Islet precursor cell (in vitro differentiated cells): Measurements from ENCODE around the gene GOLT1A.

Experiments
- DNase-seq: peaks from one replicate; pipeline ENCODE4 v3.0.0-alpha.2; 2018

Gene GOLT1A

GRCh38 chr1:204216880-204217647 lies 3.3 kb upstream of the GOLT1A start:
- no peak for DNase-seq

DNA sequence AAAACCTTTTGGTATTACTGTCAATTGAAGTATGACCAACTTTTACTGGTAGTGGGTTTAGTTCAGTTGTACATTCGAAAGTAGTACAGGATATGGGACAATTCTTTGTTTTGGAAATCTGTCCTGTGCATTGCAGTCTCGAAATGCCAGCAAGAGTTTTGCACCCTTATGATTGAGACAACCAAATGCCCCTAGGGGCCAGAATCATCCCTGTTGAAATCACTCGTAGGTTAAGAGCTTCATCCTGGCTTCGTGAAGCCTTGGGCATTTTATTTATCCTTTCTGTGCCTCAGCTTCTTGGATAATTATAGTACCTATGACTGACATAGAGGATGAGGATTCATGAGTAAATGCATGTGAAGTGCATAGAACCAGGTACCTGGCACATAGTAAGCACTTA lies 2.4 kb upstream of the GOLT1A start:
- no peak for DNase-seq

DNA sequence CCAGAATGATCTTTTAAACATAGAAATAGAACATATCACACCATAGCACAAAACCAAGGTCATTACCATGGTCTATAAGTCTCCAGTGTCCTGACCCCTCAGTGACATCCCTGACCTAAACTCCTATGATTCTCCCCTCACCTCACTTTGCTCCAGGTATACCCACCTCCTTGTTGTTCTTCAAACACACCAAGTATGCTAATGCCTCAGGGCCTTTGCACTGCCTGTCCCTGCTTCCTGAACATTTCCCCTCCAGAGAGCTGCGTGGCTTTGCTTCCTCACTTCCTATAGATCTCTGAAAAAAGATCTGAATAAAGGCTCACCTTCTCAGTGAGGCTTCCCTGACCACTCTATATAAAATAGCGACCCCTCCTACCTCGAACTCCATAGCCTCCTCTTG lies 1.1 kb downstream of the GOLT1A start:
- no peak for DNase-seq

GRCh38 chr1:204211046-204211445 lies 2.7 kb downstream of the GOLT1A start:
- no peak for DNase-seq

DNA sequence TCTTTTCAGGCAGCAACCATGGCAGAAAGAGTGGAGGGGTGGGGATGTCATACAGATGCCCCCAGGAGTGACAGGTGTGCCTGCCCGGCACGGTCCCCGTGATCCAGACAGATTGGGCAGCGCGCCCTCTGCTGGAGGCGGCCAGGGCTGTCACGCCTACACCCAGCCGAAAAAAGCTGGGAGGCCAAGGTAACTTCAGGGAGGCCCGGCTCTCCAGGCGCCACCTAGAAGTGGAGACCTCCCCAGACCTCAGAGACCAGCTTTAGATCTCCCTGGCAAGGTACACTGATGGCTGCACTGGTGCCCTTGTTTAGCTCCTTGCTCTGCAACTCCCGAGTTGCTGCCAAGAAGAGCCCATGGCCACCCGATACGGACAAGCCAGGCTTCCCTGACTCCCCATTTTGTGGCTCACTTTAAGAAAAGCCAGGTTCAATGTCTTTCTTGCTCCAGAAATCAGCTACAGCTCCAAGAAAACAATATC lies 6.6 kb downstream of the GOLT1A start:
- DNase-seq = peak; percentile 89

DNA sequence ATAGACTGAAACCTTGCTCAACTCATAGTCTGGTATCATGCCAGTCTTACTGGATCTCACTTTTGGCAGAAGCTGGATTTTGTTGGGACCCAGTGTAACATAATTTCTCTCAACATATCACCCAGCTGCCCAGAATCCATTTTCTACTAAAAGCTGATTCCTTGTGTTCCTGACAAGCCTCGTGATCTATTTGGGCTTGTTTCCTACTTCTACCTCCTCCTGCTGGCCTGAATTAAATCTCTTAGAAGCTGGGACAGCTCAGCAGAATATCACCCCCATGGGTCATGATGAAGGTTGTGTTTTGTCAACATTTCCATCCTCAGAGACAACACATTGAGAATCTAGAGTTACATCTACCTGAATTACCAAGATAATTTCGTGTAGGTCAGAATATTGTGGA lies 7.7 kb downstream of the GOLT1A start:
- DNase-seq = no peak

GRCh38 chr1:204205486-204205885 lies 8.3 kb downstream of the GOLT1A start:
- no peak for DNase-seq

DNA sequence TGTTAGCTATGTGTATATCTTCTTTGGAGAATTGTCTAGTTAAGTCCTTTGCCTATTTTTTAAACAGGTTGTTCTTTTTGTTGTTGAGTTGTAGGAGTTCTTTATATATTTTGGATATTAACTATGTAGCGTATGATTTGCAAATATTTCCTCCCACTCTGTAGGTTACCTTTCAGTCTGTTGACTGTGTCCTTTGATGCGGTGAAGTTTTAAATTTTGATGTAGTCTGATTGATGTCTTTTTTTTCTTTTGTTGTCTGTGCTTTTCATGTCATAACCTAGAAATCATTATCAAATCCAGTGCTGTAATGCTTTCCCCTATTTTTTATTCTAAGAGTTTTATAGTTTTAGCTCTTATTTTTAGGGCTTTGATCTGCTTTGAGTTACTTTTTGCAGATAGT lies 8.8 kb downstream of the GOLT1A start:
- DNase-seq = no peak

- DNase-seq = peak; percentile 75
Measured at GRCh38 chr1:204203206-204203767, 10.5 kb downstream of the GOLT1A start.

GRCh38 chr1:204202481-204202880 lies 11.3 kb downstream of the GOLT1A start:
- peak; percentile 36 for DNase-seq

DNA sequence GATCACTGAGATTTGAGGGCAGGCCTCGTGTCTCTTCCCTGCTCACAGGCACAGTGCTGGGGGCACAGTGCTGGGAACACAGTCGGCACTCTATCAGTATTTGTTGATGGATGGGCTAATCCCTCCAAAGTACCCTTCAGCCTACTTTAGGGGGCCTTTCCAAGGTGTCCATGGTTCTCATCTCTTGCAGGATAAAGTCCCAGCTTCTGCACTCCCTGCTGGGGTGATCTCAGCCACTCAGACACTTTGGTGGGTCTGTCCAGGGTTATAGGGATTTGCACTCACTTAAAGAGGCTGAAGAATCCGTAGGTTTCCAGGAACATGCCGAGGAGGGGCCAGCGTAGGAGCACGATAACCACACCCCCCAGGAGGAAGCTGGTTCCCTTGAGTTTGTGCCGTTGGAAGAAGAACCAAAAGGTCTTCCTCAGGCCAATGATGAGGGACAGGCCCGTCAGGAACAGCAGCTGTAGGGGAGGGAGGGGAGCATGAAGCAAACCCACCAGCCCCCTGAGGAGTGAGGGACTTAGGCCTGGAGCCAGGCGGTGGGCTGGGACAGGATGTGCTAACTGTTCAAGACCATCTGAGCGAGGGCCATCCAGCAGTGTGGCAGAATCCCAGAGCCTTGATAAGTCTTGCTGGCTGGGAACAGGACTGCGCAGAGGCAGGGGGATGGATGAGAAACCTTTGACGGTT lies 12.3 kb downstream of the GOLT1A start:
- DNase-seq = peak; percentile 47

DNA sequence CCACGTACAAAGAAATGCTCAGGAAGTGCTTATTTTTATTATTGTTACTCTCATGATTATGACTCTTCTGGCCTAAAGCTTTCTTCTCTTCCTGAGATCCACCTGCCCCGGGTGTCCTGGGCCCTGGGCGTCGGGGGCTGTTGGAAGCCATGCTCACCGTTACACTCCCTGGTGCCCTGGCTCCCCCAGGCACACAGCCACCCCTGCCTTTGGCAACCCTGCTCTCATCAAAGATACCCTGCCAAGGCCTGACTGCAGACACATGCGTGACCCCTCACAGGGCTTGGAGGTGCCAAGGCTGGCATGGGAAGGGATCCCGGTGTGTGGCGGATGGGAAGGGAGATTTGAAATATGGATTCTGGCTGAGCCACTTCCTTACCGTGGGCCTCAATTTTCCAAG lies 14.2 kb downstream of the GOLT1A start:
- peak; percentile 44 for DNase-seq

GRCh38 chr1:204198348-204199340 lies 15.1 kb downstream of the GOLT1A start:
- DNase-seq = peak; percentile 98

- no peak for DNase-seq
Measured at GRCh38 chr1:204197068-204197467, 16.7 kb downstream of the GOLT1A start.

DNA sequence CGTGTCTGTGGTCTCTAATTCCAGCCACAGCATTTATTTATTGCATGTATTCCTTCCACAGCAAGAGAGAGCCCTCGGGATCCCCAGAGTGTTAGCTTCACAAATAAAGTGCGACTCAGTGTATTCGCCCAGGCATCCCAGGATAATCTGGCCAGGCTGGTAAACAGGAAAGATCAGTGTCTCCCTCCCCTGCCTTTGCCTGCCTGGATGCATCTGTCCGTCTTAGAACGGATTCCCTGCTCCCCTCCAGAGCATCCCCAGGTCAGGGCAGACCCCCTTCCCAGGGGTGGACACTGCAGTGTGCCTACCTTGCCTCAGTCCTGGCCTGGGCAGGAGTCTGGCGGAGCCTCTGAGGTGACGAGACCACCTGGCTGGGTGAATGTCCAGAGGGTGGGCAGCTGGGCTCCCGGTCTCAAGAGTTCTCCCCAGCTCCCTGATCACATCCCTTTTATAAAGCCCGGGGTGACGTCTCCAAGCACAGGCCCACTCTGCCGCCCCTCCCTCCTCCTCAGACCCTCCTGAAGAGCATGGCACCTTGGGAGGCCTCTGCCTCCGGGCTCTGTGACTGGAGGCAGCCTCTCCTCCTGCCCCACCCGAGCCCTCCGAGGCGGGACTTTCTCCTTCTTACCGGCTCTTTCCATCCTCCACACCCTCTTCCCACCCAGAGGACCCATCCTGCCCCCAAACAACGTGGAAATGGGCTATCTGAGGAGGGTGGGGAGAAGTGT lies 17.6 kb downstream of the GOLT1A start, which contains the start of gene KISS1:
KISS1 (minus strand) TSS at position 424 of the 728 bp plus-strand sequence. CDS start 3,615 bp downstream, outside the sequence.
- DNase-seq = peak; percentile 64

- peak; percentile 46 for DNase-seq
Measured at GRCh38 chr1:204194771-204195170, 19.0 kb downstream of the GOLT1A start.

DNA sequence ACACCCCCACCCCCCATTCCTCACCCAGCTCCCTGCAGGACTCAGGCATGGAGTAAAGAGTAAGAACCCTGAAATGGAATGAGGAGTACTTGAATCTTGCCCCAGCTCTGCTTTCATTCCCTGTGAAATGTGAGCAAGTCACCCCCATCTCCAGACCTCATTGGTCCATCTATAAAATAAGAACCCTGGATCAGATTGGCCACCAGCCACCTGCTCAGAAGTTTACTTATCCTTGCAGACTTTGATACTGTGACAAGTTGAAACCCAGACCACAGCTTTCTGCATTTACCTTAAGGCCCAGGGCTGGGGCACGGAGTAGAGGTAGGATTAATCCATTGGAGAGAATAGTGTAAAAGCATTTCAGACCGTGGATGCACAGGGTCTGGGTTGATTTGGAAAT lies 19.7 kb downstream of the GOLT1A start:
- peak; percentile 43 for DNase-seq

DNA sequence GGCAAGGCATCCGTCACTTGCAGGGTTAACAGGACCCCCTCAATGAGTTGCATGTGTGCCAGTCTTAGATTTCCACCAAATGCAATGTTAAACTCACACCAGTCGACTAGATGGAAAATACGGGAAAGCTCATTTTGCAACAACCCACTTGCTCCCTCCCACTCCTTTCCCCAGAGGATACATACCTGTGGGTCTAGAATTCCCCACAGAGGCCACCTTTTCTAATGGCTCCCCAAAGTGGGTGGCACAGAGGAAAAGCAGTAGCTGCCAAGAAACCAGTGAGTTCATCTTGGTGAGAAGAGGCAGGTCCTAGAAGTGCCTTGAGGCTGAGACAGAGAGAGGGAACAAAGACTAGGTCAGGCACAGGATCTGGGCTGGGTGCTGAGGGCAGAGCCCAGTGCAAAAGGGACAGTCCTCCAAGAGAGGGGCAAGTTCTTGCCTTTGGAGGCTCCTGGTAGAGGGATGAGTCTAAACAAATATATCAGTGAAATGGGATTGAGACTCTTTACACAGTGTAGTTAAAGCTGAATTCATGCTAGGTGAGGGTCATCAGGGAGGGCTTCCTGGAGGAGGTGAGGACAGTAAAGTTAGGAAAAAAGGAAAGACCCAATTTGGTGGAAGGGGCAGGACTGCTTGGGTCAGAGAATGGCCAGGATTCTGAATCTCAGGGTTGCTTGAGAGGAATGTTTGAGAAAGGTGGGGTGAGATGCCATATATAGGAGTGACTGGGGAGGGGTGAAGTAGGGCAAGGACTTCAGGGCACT lies 21.0 kb downstream of the GOLT1A start:
- DNase-seq = peak; percentile 50

- DNase-seq = no peak
Measured at GRCh38 chr1:204192046-204192445, 21.7 kb downstream of the GOLT1A start.

DNA sequence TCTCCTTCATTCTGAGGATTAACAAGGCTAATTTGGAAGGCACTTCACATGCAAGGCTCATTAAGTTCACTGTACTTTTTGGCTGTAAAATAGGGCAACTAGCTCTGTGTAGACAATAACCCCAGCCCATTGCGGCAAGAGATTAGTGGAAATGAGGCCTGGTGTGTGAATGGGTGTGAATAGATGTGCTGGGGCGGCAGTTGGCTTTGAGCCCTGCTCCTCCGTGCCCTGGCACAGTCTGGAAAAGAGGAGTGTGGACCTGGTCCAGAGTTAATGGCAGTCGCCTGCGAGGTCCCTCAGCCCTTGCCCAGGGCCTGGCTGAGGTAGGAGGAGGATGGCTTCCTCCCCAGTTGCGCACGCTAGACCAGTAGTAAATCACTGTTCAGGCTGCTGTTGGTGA lies 22.3 kb downstream of the GOLT1A start:
- DNase-seq = no peak
